Measurements from ENCODE around the gene CSTPP1.

CSTPP1 gene

DNA sequence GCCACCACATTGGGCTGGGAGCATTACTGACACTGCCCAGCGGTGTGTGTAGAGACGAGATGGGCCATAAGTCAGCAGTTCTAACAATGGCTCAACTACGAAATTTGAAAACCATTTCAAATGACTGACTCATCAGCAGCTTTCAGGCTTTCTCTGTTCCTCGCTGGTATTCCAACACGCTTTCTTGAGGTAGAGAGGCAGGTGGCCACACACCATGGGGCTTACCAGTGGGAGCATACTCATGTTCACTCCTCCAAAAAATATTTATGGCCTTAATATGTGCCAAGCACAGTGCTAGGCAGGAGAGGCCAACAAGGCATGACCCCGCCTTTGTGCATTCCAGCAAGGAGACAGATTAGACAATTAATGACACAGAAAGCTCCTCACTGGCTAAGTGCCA is 219.8 kb downstream of the CSTPP1 start:
- no peak overlapping the region for H3K4me2 ChIP-seq (ENCODE audit: low read length)
- H3K4me1 ChIP-seq (ENCODE audit: control insufficient read depth, low read length), result peaks cover 44% of the 10 kb centered on the region
- H3K9me3 ChIP-seq (ENCODE audit: control insufficient read depth, insufficient read depth, low read length), result no peaks in the 10 kb centered on the region
- no peak overlapping the region for H3K4me3 ChIP-seq (ENCODE audit: low read length)
- H3K9me2 ChIP-seq (replicated peaks; ENCODE audit: control insufficient read depth, low read length), result no peaks in the 10 kb centered on the region
- H3K27ac ChIP-seq (ENCODE audit: low read depth, low read length), result no peak overlapping the region
- H3K36me3 ChIP-seq (ENCODE audit: control insufficient read depth, low read length), result peaks cover 5% of the 10 kb centered on the region; the same call in 1 of the 2 replicates
- TF ChIP-seq EZH2phosphoT487 (IDR thresholded peaks at IDR 0.05; ENCODE audit: borderline replicate concordance, low read length), result no peak
- TF ChIP-seq, protein P1, sequence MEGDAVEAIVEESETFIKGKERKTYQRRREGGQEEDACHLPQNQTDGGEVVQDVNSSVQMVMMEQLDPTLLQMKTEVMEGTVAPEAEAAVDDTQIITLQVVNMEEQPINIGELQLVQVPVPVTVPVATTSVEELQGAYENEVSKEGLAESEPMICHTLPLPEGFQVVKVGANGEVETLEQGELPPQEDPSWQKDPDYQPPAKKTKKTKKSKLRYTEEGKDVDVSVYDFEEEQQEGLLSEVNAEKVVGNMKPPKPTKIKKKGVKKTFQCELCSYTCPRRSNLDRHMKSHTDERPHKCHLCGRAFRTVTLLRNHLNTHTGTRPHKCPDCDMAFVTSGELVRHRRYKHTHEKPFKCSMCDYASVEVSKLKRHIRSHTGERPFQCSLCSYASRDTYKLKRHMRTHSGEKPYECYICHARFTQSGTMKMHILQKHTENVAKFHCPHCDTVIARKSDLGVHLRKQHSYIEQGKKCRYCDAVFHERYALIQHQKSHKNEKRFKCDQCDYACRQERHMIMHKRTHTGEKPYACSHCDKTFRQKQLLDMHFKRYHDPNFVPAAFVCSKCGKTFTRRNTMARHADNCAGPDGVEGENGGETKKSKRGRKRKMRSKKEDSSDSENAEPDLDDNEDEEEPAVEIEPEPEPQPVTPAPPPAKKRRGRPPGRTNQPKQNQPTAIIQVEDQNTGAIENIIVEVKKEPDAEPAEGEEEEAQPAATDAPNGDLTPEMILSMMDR (IDR thresholded peaks at IDR 0.05; ENCODE audit: low read depth, low read length, poor library complexity, severe bottlenecking), result no peak
- peaks cover 3% of the 10 kb centered on the region; the same call in 1 of the 2 replicates for H3F3A ChIP-seq (ENCODE audit: control insufficient read depth, insufficient read depth)
- no peaks in the 10 kb centered on the region for H3K79me2 ChIP-seq (ENCODE audit: control insufficient read depth, low read length)
- H4K20me1 ChIP-seq (ENCODE audit: control insufficient read depth, insufficient read depth, low read depth, low read length), result no peaks in the 10 kb centered on the region
- no peaks in the 10 kb centered on the region for H3K27me3 ChIP-seq (ENCODE audit: control insufficient read depth, low read length)

DNA sequence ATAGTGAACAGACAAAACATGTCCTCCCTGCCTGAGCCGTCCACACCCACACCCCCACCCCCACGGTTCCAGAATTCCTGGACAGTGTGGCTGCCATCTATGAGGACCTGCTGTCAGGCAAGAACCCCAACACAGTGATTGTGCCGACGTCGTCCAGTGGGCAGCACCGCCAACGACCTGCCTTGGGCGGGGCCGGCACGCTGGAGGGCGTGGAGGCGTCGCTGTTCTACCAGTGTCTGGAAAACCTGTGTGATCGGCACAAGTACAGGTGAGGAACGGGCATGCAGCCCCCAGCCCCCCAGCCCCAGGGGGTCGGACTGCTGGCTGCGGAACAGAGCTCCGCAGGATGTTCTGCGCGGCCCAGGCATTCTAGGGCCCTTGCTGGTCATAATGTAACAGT is 220.4 kb downstream of the CSTPP1 start:
- Histone ChIP-seq H3K9me2 (replicated peaks; ENCODE audit: control insufficient read depth, low read length) (no peaks in the 10 kb centered on the region), H4K20me1 (ENCODE audit: control insufficient read depth, insufficient read depth, low read depth, low read length) (no peaks in the 10 kb centered on the region), H3K79me2 (ENCODE audit: control insufficient read depth, low read length) (no peaks in the 10 kb centered on the region), H3K4me2 (ENCODE audit: low read length) (no peak overlapping the region), H3K4me3 (ENCODE audit: low read length) (no peak overlapping the region), H3K4me1 (ENCODE audit: control insufficient read depth, low read length) (peaks cover 38% of the 10 kb centered on the region), H3K27me3 (ENCODE audit: control insufficient read depth, low read length) (no peaks in the 10 kb centered on the region), H3F3A (ENCODE audit: control insufficient read depth, insufficient read depth) (peaks cover 3% of the 10 kb centered on the region; the same call in 1 of the 2 replicates), H3K36me3 (ENCODE audit: control insufficient read depth, low read length) (peaks cover 11% of the 10 kb centered on the region), H3K27ac (ENCODE audit: low read depth, low read length) (no peak overlapping the region), H3K9me3 (ENCODE audit: control insufficient read depth, insufficient read depth, low read length) (no peaks in the 10 kb centered on the region)
- TF ChIP-seq, protein P1 (IDR thresholded peaks at IDR 0.05; ENCODE audit: low read depth, low read length, poor library complexity, severe bottlenecking), result no peak
- no peak for TF ChIP-seq EZH2phosphoT487 (IDR thresholded peaks at IDR 0.05; ENCODE audit: borderline replicate concordance, low read length)

DNA sequence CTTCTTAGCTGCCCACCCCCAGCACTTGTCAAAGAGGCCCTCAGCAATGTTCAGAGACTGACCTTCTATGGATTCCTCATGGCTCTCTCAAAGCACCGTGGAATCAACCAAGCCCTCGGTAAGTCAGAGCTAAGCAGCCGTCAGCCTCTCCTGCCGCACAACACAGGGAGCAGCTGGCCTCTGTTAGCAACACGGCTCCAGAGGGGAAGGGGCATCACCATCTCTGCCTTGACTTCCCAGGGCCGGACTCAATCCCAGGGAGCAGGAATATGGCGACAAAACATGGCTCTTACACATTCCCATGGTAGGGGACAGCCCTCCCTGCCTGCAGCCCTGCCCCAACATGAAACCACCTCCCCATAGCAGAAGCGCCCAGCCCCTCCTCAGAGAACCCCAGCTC is 221.2 kb downstream of the CSTPP1 start:
- Histone ChIP-seq H3K4me2 (ENCODE audit: low read length) (no peak overlapping the region), H3K27me3 (ENCODE audit: control insufficient read depth, low read length) (no peaks in the 10 kb centered on the region), H3F3A (ENCODE audit: control insufficient read depth, insufficient read depth) (no peaks in the 10 kb centered on the region), H3K9me3 (ENCODE audit: control insufficient read depth, insufficient read depth, low read length) (no peaks in the 10 kb centered on the region), H3K4me3 (ENCODE audit: low read length) (no peak overlapping the region), H3K9me2 (replicated peaks; ENCODE audit: control insufficient read depth, low read length) (no peaks in the 10 kb centered on the region), H3K79me2 (ENCODE audit: control insufficient read depth, low read length) (no peaks in the 10 kb centered on the region), H3K4me1 (ENCODE audit: control insufficient read depth, low read length) (peaks cover 29% of the 10 kb centered on the region), H4K20me1 (ENCODE audit: control insufficient read depth, insufficient read depth, low read depth, low read length) (no peaks in the 10 kb centered on the region), H3K36me3 (ENCODE audit: control insufficient read depth, low read length) (peaks cover 15% of the 10 kb centered on the region), H3K27ac (ENCODE audit: low read depth, low read length) (no peak overlapping the region)
- TF ChIP-seq EZH2phosphoT487 (IDR thresholded peaks at IDR 0.05; ENCODE audit: borderline replicate concordance, low read length), result no peak
- TF ChIP-seq, protein P1 (IDR thresholded peaks at IDR 0.05; ENCODE audit: low read depth, low read length, poor library complexity, severe bottlenecking), result no peak

Data from DOHH2 (cell line).